IPS DF 4.7 (cell line): ENCODE data around the gene RAB37.

ENCODE experiments used
- DNase-seq: peaks from one replicate; pipeline ENCODE4 v3.0.0-alpha.2; 2013; ENCODE audit warnings: low spot score; ENCODE audit errors: extremely low read depth

The RAB37 gene

GRCh38 chr17:74776990-74777389 is 39.9 kb downstream of the RAB37 start:
- DNase-seq, result no peak

- no peak for DNase-seq
Measured at GRCh38 chr17:74777901-74778515, 41.0 kb downstream of the RAB37 start.

DNA sequence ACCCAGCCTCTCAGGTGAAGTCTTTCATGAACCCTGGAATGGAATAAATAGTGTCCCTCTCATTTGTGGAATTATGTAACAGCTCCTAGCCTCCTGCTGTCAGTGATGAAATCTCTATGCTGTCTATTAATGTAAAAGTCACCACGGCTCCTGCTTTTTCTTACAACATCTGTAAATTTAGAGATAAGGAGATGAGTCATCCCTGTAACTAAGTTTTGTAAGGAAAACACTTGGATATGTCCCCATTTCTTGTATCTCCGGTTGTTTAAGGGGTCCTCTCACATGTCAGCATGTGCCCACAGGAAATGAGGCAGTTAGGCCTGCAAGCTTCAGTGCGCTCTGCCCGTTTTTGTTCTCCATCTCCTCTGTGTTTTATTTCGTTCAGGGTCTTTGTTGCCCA is 41.9 kb downstream of the RAB37 start:
- DNase-seq, result no peak

DNA sequence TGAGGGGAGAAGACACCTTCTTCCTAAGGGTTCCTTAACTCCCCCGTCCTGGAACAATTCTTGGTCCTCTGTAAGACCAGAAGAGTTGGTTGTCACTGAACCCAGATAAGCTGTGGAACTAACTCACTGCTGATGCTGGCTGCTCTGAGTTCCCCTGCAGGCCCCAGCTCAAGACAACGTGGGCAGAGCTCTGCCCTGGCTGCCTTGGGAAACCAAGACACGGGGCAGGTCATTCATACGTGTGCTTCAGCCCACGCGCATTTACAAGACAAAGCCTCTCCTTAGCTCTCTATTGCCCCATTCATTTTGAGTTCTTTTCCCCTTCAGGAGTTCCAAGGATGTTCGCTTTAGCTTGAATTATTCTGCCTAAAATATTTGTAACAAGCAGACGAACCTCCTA is 42.4 kb downstream of the RAB37 start:
- DNase-seq, result no peak

GRCh38 chr17:74779948-74780400 is 42.9 kb downstream of the RAB37 start:
- no peak for DNase-seq

- no peak for DNase-seq
Measured at GRCh38 chr17:74780443-74781238, 43.6 kb downstream of the RAB37 start.

DNA sequence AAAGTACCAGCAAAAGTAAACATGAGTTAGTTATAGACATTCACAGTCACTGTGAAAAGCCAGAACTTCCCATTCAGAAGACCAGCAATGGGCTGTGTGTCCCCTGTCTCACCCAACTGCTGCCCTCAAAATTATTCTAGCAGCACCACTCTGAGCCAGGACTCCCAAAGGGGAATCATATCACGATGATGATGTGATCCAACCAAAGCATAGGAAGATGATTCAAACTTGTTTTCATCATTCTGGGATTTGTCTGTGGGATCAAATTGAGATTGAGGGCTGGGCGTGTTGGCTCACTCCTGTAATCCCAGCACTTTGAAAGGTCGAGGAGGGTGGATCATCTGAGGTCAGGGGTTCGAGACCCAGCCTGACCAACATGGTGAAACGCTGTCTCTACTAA is 45.5 kb downstream of the RAB37 start:
- no peak for DNase-seq

- no peak for DNase-seq
Measured at GRCh38 chr17:74784125-74784810, 47.2 kb downstream of the RAB37 start.

GRCh38 chr17:74785096-74785980 is 48.3 kb downstream of the RAB37 start:
- DNase-seq, result no peak

- DNase-seq, result no peak
Measured at GRCh38 chr17:74785981-74786360, 48.9 kb downstream of the RAB37 start.

GRCh38 chr17:74786431-74787055 is 49.5 kb downstream of the RAB37 start:
- DNase-seq, result no peak

- DNase-seq, result no peak
Measured at GRCh38 chr17:74790161-74791058, 53.4 kb downstream of the RAB37 start.

DNA sequence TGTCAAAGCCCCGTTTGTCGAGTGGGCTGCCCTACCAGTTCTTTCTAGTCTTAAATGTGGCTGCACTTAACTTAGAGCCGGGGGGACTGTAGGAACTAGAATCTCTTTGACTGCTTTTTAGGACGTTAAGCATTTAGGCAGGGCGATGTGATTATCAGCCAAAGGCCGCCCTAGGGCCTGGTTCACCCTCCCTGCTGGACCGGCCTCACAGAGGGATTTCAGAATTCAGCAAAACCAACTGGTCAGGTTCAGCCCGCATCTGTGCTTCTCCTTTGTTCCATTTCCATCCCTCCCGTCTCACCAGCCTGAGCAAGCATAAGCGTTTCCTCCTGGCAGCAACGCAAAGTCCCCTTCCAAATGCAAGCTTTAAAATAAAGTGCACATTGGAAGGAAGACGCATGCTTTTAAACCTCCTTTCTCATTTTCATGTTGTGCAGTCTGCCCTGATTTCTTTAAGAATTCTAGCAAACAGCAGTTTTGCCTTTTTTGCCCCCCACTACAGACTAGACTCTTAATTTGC is 55.6 kb downstream of the RAB37 start:
- DNase-seq, result no peak

DNA sequence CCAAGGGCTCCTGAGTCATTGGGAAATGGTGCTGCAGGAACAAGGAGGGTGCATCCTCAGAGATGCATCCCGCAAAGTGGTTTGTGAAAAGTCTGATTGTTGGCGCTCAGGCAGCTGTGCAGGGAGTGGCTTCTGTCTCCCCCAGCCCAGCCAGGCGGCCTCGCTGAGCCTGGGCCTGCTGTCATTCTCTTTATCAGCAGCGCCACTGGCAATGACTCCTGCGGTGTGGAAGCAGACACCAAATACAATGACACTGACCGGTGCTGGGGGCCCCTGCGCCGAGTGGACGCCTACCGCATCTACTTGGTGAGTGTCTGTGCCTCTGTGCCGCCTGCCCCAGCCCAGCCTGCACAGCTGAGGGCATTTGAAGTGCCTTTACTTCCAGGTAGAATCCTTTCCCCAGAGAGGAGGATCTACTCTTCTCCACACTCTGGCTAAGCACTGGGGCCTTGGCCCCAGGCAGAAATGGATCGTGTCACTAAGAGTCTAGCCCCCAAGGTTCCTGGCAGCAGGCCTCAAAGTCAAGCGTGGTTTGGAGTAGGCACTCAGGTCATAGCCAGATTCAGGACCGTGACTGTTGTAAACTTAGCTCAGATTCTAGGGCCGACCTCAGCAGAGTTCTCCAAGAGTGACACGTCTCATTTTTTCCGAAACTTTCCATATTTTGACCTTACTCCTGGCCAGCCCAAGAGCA is 58.4 kb downstream of the RAB37 start:
- no peak for DNase-seq

- DNase-seq, result no peak
Measured at GRCh38 chr17:74796211-74796610, 59.2 kb downstream of the RAB37 start.

- no peak for DNase-seq
Measured at GRCh38 chr17:74796866-74797265, 59.8 kb downstream of the RAB37 start.
